ENCODE results near the gene PLCL2.
A peak's percentile ranks its signal among the peaks of the same experiment; 100 is the strongest.

Gene PLCL2

GRCh38 chr3:17040322-17040989, 155.7 kb downstream of the PLCL2 start:
- no peak for FAIRE-seq
- no peak for DNase-seq (ENCODE audit: insufficient read length)
- no peak for TF ChIP-seq TAF1 (IDR thresholded peaks at IDR 0.05; ENCODE audit: borderline replicate concordance, low read depth, low read length)
- no peak for TF ChIP-seq POLR2AphosphoS5 (IDR thresholded peaks at IDR 0.05; ENCODE audit: low read depth, low read length)
- no peak for TF ChIP-seq POLR2A (IDR thresholded peaks at IDR 0.05; ENCODE audit: low read depth, low read length)

GRCh38 chr3:17040990-17041377, 156.2 kb downstream of the PLCL2 start:
- FAIRE-seq (no peak), DNase-seq (ENCODE audit: insufficient read length) (no peak)
- TF ChIP-seq POLR2AphosphoS5 (IDR thresholded peaks at IDR 0.05; ENCODE audit: low read depth, low read length) (no peak), TAF1 (IDR thresholded peaks at IDR 0.05; ENCODE audit: borderline replicate concordance, low read depth, low read length) (no peak), POLR2A (IDR thresholded peaks at IDR 0.05; ENCODE audit: low read depth, low read length) (no peak)

- no peak for DNase-seq (ENCODE audit: insufficient read length)
- TF ChIP-seq POLR2A (IDR thresholded peaks at IDR 0.05; ENCODE audit: low read depth, low read length) (no peak), POLR2AphosphoS5 (IDR thresholded peaks at IDR 0.05; ENCODE audit: low read depth, low read length) (no peak), TAF1 (IDR thresholded peaks at IDR 0.05; ENCODE audit: borderline replicate concordance, low read depth, low read length) (no peak)
- peak; percentile 38 for FAIRE-seq
These were observed 160.1 kb downstream of the PLCL2 start for GRCh38 chr3:17044855-17045254.

- DNase-seq (ENCODE audit: insufficient read length) (no peak), FAIRE-seq (no peak)
- TF ChIP-seq TAF1 (IDR thresholded peaks at IDR 0.05; ENCODE audit: borderline replicate concordance, low read depth, low read length): no peak
- TF ChIP-seq POLR2AphosphoS5 (IDR thresholded peaks at IDR 0.05; ENCODE audit: low read depth, low read length): no peak
- no peak for TF ChIP-seq POLR2A (IDR thresholded peaks at IDR 0.05; ENCODE audit: low read depth, low read length)
These were observed 160.9 kb downstream of the PLCL2 start for GRCh38 chr3:17045705-17046104.

DNA sequence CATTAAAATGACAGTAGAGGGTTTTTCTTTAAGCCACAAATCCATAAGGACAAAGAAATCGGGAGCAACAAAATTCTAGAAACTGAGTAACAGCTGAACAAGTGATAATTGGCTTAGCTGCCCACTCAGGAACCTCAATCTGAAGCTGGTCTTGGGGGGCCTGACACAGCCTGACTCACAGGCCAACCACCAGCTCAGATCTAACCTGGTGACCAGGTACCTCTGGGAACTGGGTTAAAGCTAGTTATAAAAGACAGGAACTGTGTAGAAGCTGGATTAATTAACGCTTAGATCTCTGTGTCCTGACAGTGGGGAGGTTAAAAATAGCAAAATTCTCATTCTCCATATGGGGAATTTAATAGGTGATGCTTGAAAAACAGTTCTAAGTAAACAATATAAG, 161.9 kb downstream of the PLCL2 start:
- FAIRE-seq: no peak
- TF ChIP-seq POLR2A (IDR thresholded peaks at IDR 0.05; ENCODE audit: low read depth, low read length) (no peak), POLR2AphosphoS5 (IDR thresholded peaks at IDR 0.05; ENCODE audit: low read depth, low read length) (no peak), TAF1 (IDR thresholded peaks at IDR 0.05; ENCODE audit: borderline replicate concordance, low read depth, low read length) (no peak)
- DNase-seq (ENCODE audit: insufficient read length): no peak

DNA sequence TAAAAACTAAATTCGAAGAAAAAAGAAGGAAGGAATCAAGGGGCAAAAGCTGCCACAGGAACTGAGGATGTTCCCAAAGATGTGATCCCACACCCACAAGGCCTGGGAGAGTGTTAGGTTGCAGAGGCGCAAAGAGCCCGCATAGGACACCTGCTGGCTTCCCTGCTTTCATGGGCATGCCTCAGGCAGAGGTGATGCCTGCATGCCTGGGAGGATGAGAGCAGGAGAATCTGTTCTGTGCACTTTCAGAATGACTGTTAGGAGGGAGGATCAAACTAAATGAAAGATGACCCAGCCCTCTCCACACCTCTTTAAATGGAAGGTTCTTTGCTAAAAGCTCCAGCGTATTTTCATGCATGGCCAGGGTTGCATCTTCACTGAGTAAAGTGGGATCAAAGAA, 162.4 kb downstream of the PLCL2 start:
- no peak for TF ChIP-seq POLR2A (IDR thresholded peaks at IDR 0.05; ENCODE audit: low read depth, low read length)
- no peak for TF ChIP-seq TAF1 (IDR thresholded peaks at IDR 0.05; ENCODE audit: borderline replicate concordance, low read depth, low read length)
- no peak for TF ChIP-seq POLR2AphosphoS5 (IDR thresholded peaks at IDR 0.05; ENCODE audit: low read depth, low read length)
- DNase-seq (ENCODE audit: insufficient read length) (no peak), FAIRE-seq (no peak)

DNA sequence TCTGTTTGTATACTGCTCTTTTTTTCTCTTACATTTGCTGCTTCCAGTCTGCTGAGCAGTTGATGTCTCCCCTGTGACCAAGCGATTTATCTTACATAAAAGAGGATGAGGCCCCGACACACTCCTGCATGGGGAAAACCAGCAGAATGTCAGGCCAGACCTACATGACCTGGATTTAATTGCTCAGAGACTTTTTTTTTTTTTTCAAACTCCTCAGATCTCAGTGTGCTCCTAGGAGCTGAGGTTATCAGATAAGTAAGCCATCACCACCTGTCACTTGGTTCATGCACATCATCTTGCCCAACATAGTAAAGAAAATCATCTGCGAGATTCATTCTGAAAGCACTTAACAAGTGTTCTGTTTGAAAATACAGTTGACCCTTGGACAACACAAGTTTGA, 163.1 kb downstream of the PLCL2 start:
- TF ChIP-seq POLR2A (IDR thresholded peaks at IDR 0.05; ENCODE audit: low read depth, low read length) (no peak), POLR2AphosphoS5 (IDR thresholded peaks at IDR 0.05; ENCODE audit: low read depth, low read length) (no peak), TAF1 (IDR thresholded peaks at IDR 0.05; ENCODE audit: borderline replicate concordance, low read depth, low read length) (no peak)
- no peak for DNase-seq (ENCODE audit: insufficient read length)
- peak; percentile 14 for FAIRE-seq

GRCh38 chr3:17050071-17050470, 165.3 kb downstream of the PLCL2 start:
- FAIRE-seq: no peak
- no peak for TF ChIP-seq POLR2AphosphoS5 (IDR thresholded peaks at IDR 0.05; ENCODE audit: low read depth, low read length)
- no peak for TF ChIP-seq POLR2A (IDR thresholded peaks at IDR 0.05; ENCODE audit: low read depth, low read length)
- TF ChIP-seq TAF1 (IDR thresholded peaks at IDR 0.05; ENCODE audit: borderline replicate concordance, low read depth, low read length): no peak
- DNase-seq (ENCODE audit: insufficient read length): no peak

- TF ChIP-seq POLR2A (IDR thresholded peaks at IDR 0.05; ENCODE audit: low read depth, low read length) (no peak), POLR2AphosphoS5 (IDR thresholded peaks at IDR 0.05; ENCODE audit: low read depth, low read length) (no peak), TAF1 (IDR thresholded peaks at IDR 0.05; ENCODE audit: borderline replicate concordance, low read depth, low read length) (no peak)
- DNase-seq (ENCODE audit: insufficient read length) (no peak), FAIRE-seq (no peak)
These were observed 165.8 kb downstream of the PLCL2 start for GRCh38 chr3:17050506-17050905.

- DNase-seq (ENCODE audit: insufficient read length) (no peak), FAIRE-seq (peak; percentile 84)
- TF ChIP-seq TAF1 (IDR thresholded peaks at IDR 0.05; ENCODE audit: borderline replicate concordance, low read depth, low read length) (no peak), POLR2A (IDR thresholded peaks at IDR 0.05; ENCODE audit: low read depth, low read length) (no peak), POLR2AphosphoS5 (IDR thresholded peaks at IDR 0.05; ENCODE audit: low read depth, low read length) (no peak)
These were observed 167.6 kb downstream of the PLCL2 start for GRCh38 chr3:17052363-17052762.

DNA sequence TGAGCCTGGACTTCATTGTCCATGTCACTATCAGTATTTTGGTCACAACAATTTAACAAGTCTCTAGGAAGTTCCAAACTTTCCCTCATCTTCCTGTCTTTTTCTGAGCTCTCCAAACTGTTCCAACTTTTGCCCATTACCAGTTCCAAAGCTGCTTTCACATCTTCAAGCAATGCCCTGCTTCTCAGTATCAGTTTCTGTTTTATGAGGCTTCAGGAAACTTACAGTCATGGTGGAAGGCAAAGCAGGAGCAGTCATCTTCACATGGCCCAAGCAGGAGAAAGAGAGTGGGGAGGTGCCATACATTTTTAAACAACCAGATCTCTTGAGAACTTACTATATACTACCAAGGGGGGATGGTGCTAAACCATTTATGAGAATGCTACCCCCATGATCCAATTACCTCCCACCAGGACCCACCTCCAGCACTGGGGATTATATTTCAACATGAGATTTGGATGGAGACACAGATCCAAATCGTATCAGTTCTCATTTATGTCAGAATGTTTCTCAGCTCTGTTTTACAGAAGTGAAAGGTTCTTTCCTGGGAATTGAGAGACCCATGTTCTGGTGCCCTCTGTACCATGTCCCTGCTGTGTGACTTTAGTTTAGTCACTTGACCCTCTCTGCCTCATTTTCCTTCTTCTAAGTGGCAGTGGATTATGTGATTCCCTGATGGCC, 169.7 kb downstream of the PLCL2 start:
- TF ChIP-seq TAF1 (IDR thresholded peaks at IDR 0.05; ENCODE audit: borderline replicate concordance, low read depth, low read length) (no peak), POLR2AphosphoS5 (IDR thresholded peaks at IDR 0.05; ENCODE audit: low read depth, low read length) (no peak), POLR2A (IDR thresholded peaks at IDR 0.05; ENCODE audit: low read depth, low read length) (no peak)
- no peak for DNase-seq (ENCODE audit: insufficient read length)
- no peak for FAIRE-seq

- TF ChIP-seq TAF1 (IDR thresholded peaks at IDR 0.05; ENCODE audit: borderline replicate concordance, low read depth, low read length) (no peak), POLR2A (IDR thresholded peaks at IDR 0.05; ENCODE audit: low read depth, low read length) (no peak), POLR2AphosphoS5 (IDR thresholded peaks at IDR 0.05; ENCODE audit: low read depth, low read length) (no peak)
- no peak for DNase-seq (ENCODE audit: insufficient read length)
- FAIRE-seq: no peak
These were observed 170.2 kb downstream of the PLCL2 start for GRCh38 chr3:17054982-17055343.
